Spleen (tissue), 11 donors: ENCODE measurements around the gene INPP5B. TPM values are rescaled to one million over a fixed set of nuclear protein-coding genes. Genes with fewer than 3 reads are reported as not detected.
"Not testable (repeated sequence)": the region's sequence is repeated elsewhere in the genome, so short reads cannot be mapped to it uniquely, and the experiment has no call there.

ENCODE experiments used
- DNase-seq: peaks from one replicate; pipeline ENCODE4 v3.0.0-alpha.2; 2020
- H3K27ac ChIP-seq, 8 donors: fragments of 200-600 bp; sonication (generic) in 7 of 8; 1 replicate in 4 of 8; 2 replicates in 4 of 8; pipeline versions ENCODE4 v1.5.0 to v1.8.0; 2016 to 2021; ENCODE audit warnings: inconsistent platforms in 4 of 8, mild to moderate bottlenecking in 4 of 8, moderate library complexity in 1 of 8
- H3K27me3 ChIP-seq, 7 donors: fragments of 200-600 bp; sonication (generic) in 6 of 7; replicated peaks in 1 of 7; 1 replicate in 4 of 7; 2 replicates in 3 of 7; pipeline versions ENCODE4 v1.5.0 to v1.8.0; 2016 to 2021; ENCODE audit warnings: inconsistent platforms in 3 of 7, mild to moderate bottlenecking in 1 of 7
- H3K36me3 ChIP-seq, 6 donors: fragments of 200-600 bp; sonication (generic) in 5 of 6; 1 replicate in 4 of 6; 2 replicates in 2 of 6; pipeline versions ENCODE4 v1.5.0 to v1.8.0; 2016 to 2021; ENCODE audit warnings: inconsistent platforms in 2 of 6
- H3K4me1 ChIP-seq, 6 donors: fragments of 200-600 bp; sonication (generic) in 5 of 6; 1 replicate in 3 of 6; 2 replicates in 3 of 6; pipeline versions ENCODE4 v1.5.0 to v1.8.0; 2016 to 2021; ENCODE audit warnings: inconsistent platforms in 3 of 6
- H3K4me3 ChIP-seq, 8 donors: fragments of 200-600 bp; sonication (generic) in 7 of 8; 1 replicate in 4 of 8; 2 replicates in 4 of 8; pipeline versions ENCODE4 v1.5.0 to v1.8.0; 2016 to 2021; ENCODE audit warnings: inconsistent platforms in 4 of 8, mild to moderate bottlenecking in 4 of 8, moderate library complexity in 2 of 8
- H3K9me3 ChIP-seq, 8 donors: fragments of 200-600 bp; sonication (generic) in 7 of 8; 1 replicate in 4 of 8; 2 replicates in 4 of 8; pipeline versions ENCODE4 v1.5.0 to v1.8.0; 2016 to 2021; ENCODE audit warnings: inconsistent platforms in 4 of 8
- CTCF ChIP-seq, 11 experiments: fragments of 200-600 bp in 7 of 11; fragments of 450-650 bp in 4 of 11; sonication (generic) in 4 of 11; IDR thresholded peaks in 8 of 11; conservative IDR thresholded peaks in 3 of 11; 1 replicate in 7 of 11; 2 replicates in 4 of 11; pipeline versions ENCODE4 v1.4.0 to v1.8.0; 2016 to 2021; ENCODE audit warnings: antibody characterized with exemption in 11 of 11, inconsistent platforms in 4 of 11, mild to moderate bottlenecking in 1 of 11
- POLR2A ChIP-seq, 3 donors: fragments of 450-650 bp; IDR thresholded peaks; one replicate each; pipeline ENCODE4 v1.5.1; 2017; ENCODE audit warnings: antibody characterized with exemption in 3 of 3, mild to moderate bottlenecking in 1 of 3
- POLR2AphosphoS5 ChIP-seq, 3 donors: sonication (generic); formaldehyde crosslinking; IDR thresholded peaks; one replicate each; pipeline ENCODE4 v1.5.1; 2017; ENCODE audit warnings: antibody characterized with exemption in 3 of 3
- WGBS, 5 donors: extraction: QIAGEN DNeasy Blood & Tissue Kit in 3 of 5; methylation state at CpG; one replicate each; pipeline versions ENCODE4 v1.1.5 to v1.1.7; 2013 to 2018; 5-methylcytosine and 5-hydroxymethylcytosine counted together
- intact Hi-C: fragments of 100-400 bp; cut with DNase I; formaldehyde crosslinking; loops from one replicate; pipeline ENCODE4 v1.15.0; 2023; ENCODE audit warnings: low total_unique reads
- polyA plus RNA-seq, 3 donors: library from polyadenylated mRNA; stranded (reverse); fragments of 200-250 nt; gene quantifications; one replicate each; pipeline ENCODE4 v1.2.1, GENCODE V29; 2013
- total RNA-seq, 7 donors: library from RNA; depleted of rRNA in 3 of 7; stranded (reverse); fragments of >200 nt in 3 of 7; fragmentation: NEBNext Ultra II Directional in 4 of 7; extraction: Animal tissue kit (Norgen Biotek cat#: 25700) in 4 of 7; gene quantifications; one replicate each; pipeline versions ENCODE4 v1.1.0 to v1.2.1, GENCODE V29; 2016 to 2021
- donor health status: healthy with polysubstance abuse.
- donor health status: DM: no; HTN: no; CAD: no; lungs with moderate emphysema.
- donor health status: DM: no; HTN: no; CAD: no.
- donor health status: Bipolar disorder and iron deficiency.
- donor health status: healthy.
- donor health status: DM: no; HTN: no; CAD: no.
- donor health status: DM: yes; HTN: yes; CAD: no.

INPP5B gene
- total and polyA plus RNA-seq, 10 donors: 11.4 to 70.7 (median 36.7) TPM

- H3K36me3 ChIP-seq: peaks cover 0 to 48% (median 3%) of the 10 kb centered on the region in 6 donors
- H3K27ac ChIP-seq: peak overlapping the region in 7 of 8 donors; percentile 51 to 82 (median 70)
- intact Hi-C loops: no loop called here
- peaks cover 0 to 17% (median 14%) of the 10 kb centered on the region in 8 donors for H3K9me3 ChIP-seq
- no peak for DNase-seq
- TF ChIP-seq CTCF (IDR thresholded peaks at IDR 0.05 in 8 of 11, conservative IDR thresholded peaks at IDR 0.05 in 3 of 11): no peak
- H3K4me1 ChIP-seq: peaks cover 4 to 25% (median 16%) of the 10 kb centered on the region in 6 donors
- no peak overlapping the region for H3K4me3 ChIP-seq
- no peaks in the 10 kb centered on the region for H3K27me3 ChIP-seq
- 36 to 48% (median 42%) methylated on average over 8 of the region's 8 CpGs for WGBS, 5 donors
Observed at GRCh38 chr1:37901191-37901892, 45.5 kb downstream of the INPP5B start.

GRCh38 chr1:37897563-37897962 lies 49.3 kb downstream of the INPP5B start:
- H3K27me3 ChIP-seq, intact Hi-C loops, H3K4me3 ChIP-seq, H3K9me3 ChIP-seq, H3K27ac ChIP-seq, DNase-seq: not testable (repeated sequence)
- H3K4me1 ChIP-seq: peaks cover 4 to 30% (median 16%) of the 10 kb centered on the region in 6 donors
- 79 to 95% (median 91%) methylated on average over 3 of the region's 3 CpGs for WGBS, 5 donors
- H3K36me3 ChIP-seq: peaks cover 0 to 24% (median 0%) of the 10 kb centered on the region in 6 donors

GRCh38 chr1:37893673-37894072 lies 53.2 kb downstream of the INPP5B start:
- Histone ChIP-seq H3K27me3 (no peaks in the 10 kb centered on the region), H3K9me3 (peaks cover 0 to 7% (median 0%) of the 10 kb centered on the region in 8 donors)
- intact Hi-C loops: no loop called here

GRCh38 chr1:37892151-37893047 lies 54.5 kb downstream of the INPP5B start:
- DNase-seq: no peak
- TF ChIP-seq POLR2AphosphoS5 (IDR thresholded peaks at IDR 0.05) (no peak), CTCF (IDR thresholded peaks at IDR 0.05 in 8 of 11, conservative IDR thresholded peaks at IDR 0.05 in 3 of 11) (no peak)
- intact Hi-C loops: no loop called here
- Histone ChIP-seq H3K36me3 (peaks cover 3 to 49% (median 28%) of the 10 kb centered on the region in 6 donors), H3K4me3 (no peak overlapping the region), H3K9me3 (peaks cover 0 to 7% (median 0%) of the 10 kb centered on the region in 8 donors), H3K4me1 (peaks cover 0 to 19% (median 5%) of the 10 kb centered on the region in 6 donors), H3K27ac (peak overlapping the region in 2 of 8 donors; percentile 19 to 25), H3K27me3 (no peaks in the 10 kb centered on the region)
- WGBS, 5 donors: 69 to 77% (median 72%) methylated on average over 5 of the region's 5 CpGs

More at GRCh38 chr1:37893673-37894072, 53.2 kb downstream of the INPP5B start:
- Histone ChIP-seq H3K4me3 (no peak overlapping the region), H3K4me1 (peaks cover 0 to 19% (median 5%) of the 10 kb centered on the region in 6 donors), H3K36me3 (peaks cover 3 to 41% (median 15%) of the 10 kb centered on the region in 6 donors), H3K27ac (peak overlapping the region in 3 of 8 donors; percentile 2 to 25 (median 14))
- 71 to 84% (median 74%) methylated on average over 2 of the region's 2 CpGs for WGBS, 5 donors
- TF ChIP-seq CTCF (IDR thresholded peaks at IDR 0.05 in 8 of 11, conservative IDR thresholded peaks at IDR 0.05 in 3 of 11): no peak
- no peak for TF ChIP-seq POLR2AphosphoS5 (IDR thresholded peaks at IDR 0.05)
- no peak for TF ChIP-seq POLR2A (IDR thresholded peaks at IDR 0.05)
- no peak for DNase-seq
